Measurements from ENCODE around the gene KRTAP21-3. TPM values are rescaled to one million over a fixed set of nuclear protein-coding genes. Genes with fewer than 3 reads are reported as not detected.

Gene KRTAP21-3
- total and polyA plus RNA-seq, 2 of the 13 experiments (the other 11 are each of a cell fraction or from before 2014, with no cell fraction given): not detected

DNA sequence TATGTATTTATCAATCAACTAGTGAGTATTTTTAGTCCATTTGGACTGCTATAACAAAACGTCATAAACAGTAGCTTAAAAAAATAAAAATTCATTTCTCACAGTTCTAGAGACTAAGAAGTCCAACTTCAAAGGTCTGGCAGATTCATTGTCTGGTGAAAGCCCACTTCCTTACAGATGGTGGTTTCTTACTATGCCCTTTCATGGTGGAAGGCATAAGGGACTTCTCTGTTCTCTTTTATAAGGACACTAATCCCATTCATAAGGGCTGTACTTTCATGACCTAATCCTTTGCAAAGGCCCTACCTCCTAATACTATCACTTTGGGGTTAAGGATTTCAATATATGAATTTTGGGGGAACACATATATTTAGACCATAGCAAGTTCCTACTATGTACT lies 38.0 kb downstream of the KRTAP21-3 start:
- Histone ChIP-seq H3K9me3 (ENCODE audit: low read length) (peaks cover 82% of the 10 kb centered on the region), H3K4me3 (replicated peaks in 1 of 3; ENCODE audit: insufficient read depth in 1 of 3, low read depth in 2 of 3, low read length in 3 of 3) (no peak overlapping the region), H3K27me3 (ENCODE audit: control insufficient read depth in 1 of 2, insufficient read depth in 2 of 2, low read length in 2 of 2) (no peaks in the 10 kb centered on the region), H3K4me2 (ENCODE audit: low read depth, low read length) (no peak overlapping the region), H3K36me3 (replicated peaks in 1 of 2; ENCODE audit: control insufficient read depth in 1 of 2, insufficient read depth in 2 of 2, low read length in 2 of 2) (no peaks in the 10 kb centered on the region), H2AFZ (ENCODE audit: low read length) (no peak overlapping the region), H4K20me1 (ENCODE audit: insufficient read depth, low read length) (no peaks in the 10 kb centered on the region), H3K27ac (ENCODE audit: extremely low read length, insufficient read depth, low read length) (no peak overlapping the region), H3K4me1 (ENCODE audit: insufficient read depth, low read length) (no peaks in the 10 kb centered on the region), H3K9ac (ENCODE audit: insufficient read depth, low read depth, low read length) (no peak overlapping the region), H3K79me2 (ENCODE audit: insufficient read depth, low read length) (no peaks in the 10 kb centered on the region)
- ChIA-PET CTCF (ENCODE audit: low intra/inter-chr PET ratio, low total read pairs) (no interaction called here), POLR2A (no interaction called here)
- no TSS peak for BruUV-seq (replicated peaks)
- DNase-seq (ENCODE audit: low spot score) (no peak), FAIRE-seq (no peak), ATAC-seq (no peak)
- in situ Hi-C loops (cut with HindIII; ENCODE audit: extremely low pct_ligation_motif_present, low pct_unique_long_range_greater_than_20kb) (no loop called here), intact Hi-C loops (cut with micrococcal nuclease; ENCODE audit: unreplicated experiment) (no loop called here)
- TF ChIP-seq ZNF878 (CRISPR knock-in tag; IDR thresholded peaks at IDR 0.05): no peak
- no peak for TF ChIP-seq ZFP90 (CRISPR knock-in tag; IDR thresholded peaks at IDR 0.05; ENCODE audit: borderline replicate concordance)
- TF ChIP-seq, protein P1, sequence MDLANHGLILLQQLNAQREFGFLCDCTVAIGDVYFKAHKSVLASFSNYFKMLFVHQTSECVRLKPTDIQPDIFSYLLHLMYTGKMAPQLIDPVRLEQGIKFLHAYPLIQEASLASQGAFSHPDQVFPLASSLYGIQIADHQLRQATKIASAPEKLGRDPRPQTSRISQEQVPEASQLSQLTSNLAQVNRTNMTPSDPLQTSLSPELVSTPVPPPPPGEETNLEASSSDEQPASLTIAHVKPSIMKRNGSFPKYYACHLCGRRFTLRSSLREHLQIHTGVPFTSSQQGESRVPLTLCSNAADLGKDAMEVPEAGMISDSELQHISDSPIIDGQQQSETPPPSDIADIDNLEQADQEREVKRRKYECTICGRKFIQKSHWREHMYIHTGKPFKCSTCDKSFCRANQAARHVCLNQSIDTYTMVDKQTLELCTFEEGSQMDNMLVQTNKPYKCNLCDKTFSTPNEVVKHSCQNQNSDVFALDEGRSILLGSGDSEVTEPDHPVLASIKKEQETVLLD (CRISPR knock-in tag; IDR thresholded peaks at IDR 0.05; ENCODE audit: low read depth): no peak
- no peak for TF ChIP-seq ZNF558 (CRISPR knock-in tag; IDR thresholded peaks at IDR 0.05; ENCODE audit: borderline replicate concordance)
- no peak for TF ChIP-seq ZNF124 (CRISPR knock-in tag; IDR thresholded peaks at IDR 0.05)
- WGBS (ENCODE audit: low lambda C conversion rate): 0% methylated on average over 1 of the region's 1 CpG

DNA sequence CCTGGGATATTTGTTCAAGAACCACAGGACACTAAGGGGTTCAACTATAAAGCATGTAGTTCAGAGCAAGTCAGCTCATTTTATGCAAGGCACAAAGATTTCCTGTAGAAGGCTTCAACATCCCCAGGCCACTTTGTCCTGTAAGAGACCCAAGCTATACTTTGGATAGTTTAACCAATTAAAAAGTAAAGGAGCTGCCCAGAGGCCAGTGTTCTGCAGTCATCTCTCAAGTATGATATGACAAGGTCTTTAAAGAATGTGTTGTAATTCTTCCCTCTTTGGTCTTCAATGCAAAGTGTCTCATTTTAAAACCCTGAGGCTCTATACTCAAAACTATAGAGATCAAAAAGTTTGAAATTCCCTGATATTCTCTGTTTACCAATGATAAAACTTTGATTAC lies 41.8 kb downstream of the KRTAP21-3 start:
- in situ Hi-C loops (cut with HindIII; ENCODE audit: extremely low pct_ligation_motif_present, low pct_unique_long_range_greater_than_20kb) (no loop called here), intact Hi-C loops (cut with micrococcal nuclease; ENCODE audit: unreplicated experiment) (no loop called here)
- no peak for TF ChIP-seq FLYWCH1 (CRISPR knock-in tag; IDR thresholded peaks at IDR 0.05)
- H3K4me3 ChIP-seq (replicated peaks in 1 of 3; ENCODE audit: insufficient read depth in 1 of 3, low read depth in 2 of 3, low read length in 3 of 3): no peak overlapping the region
- H3K9me3 ChIP-seq (ENCODE audit: low read length): peaks cover 85% of the 10 kb centered on the region
- BruUV-seq (replicated peaks): no TSS peak
- FAIRE-seq: no peak
- CTCF ChIA-PET (ENCODE audit: low intra/inter-chr PET ratio, low total read pairs): no interaction called here
- no peak for DNase-seq (ENCODE audit: low spot score)
- H3K9ac ChIP-seq (ENCODE audit: insufficient read depth, low read depth, low read length): no peak overlapping the region
- no peaks in the 10 kb centered on the region for H3K79me2 ChIP-seq (ENCODE audit: insufficient read depth, low read length)
- no peak overlapping the region for H2AFZ ChIP-seq (ENCODE audit: low read length)
- no peaks in the 10 kb centered on the region for H3K4me1 ChIP-seq (ENCODE audit: insufficient read depth, low read length)
- POLR2A ChIA-PET: no interaction called here
- no peak for ATAC-seq
- H3K4me2 ChIP-seq (ENCODE audit: low read depth, low read length): no peak overlapping the region
- H3K27me3 ChIP-seq (ENCODE audit: control insufficient read depth in 1 of 2, insufficient read depth in 2 of 2, low read length in 2 of 2): no peaks in the 10 kb centered on the region
- H4K20me1 ChIP-seq (ENCODE audit: insufficient read depth, low read length): no peaks in the 10 kb centered on the region
- H3K27ac ChIP-seq (ENCODE audit: extremely low read length, insufficient read depth, low read length): no peak overlapping the region
- no peaks in the 10 kb centered on the region for H3K36me3 ChIP-seq (replicated peaks in 1 of 2; ENCODE audit: control insufficient read depth in 1 of 2, insufficient read depth in 2 of 2, low read length in 2 of 2)
